Naive thymus-derived CD4-positive, alpha-beta T cell (primary cell): ENCODE data around the gene RGL4. TPM values are rescaled to one million over a fixed set of nuclear protein-coding genes. Genes with fewer than 3 reads are reported as not detected.

ENCODE experiments used
- ATAC-seq: fragments of 150-1000 bp; cut with Tn5 transposase; 2 replicates; pipeline ENCODE4 v1.10.0; 2021; ENCODE audit warnings: mild to moderate bottlenecking, moderate library complexity
- CTCF ChIA-PET: fragments of 350-600 bp; sonication (Branson Sonifier 250); formaldehyde crosslinking; loops from one replicate; lab custom pipeline; 2021; ENCODE audit warnings: antibody characterized with exemption; lab: Charles Lee
- POLR2A ChIA-PET: fragments of 350-600 bp; sonication (Branson Sonifier 250); formaldehyde crosslinking; loops from one replicate; lab custom pipeline; 2021; ENCODE audit warnings: antibody characterized with exemption, inconsistent platforms; lab: Charles Lee
- DNase-seq, 9 donors: peaks; one replicate each; pipeline versions ENCODE4 v3.0.0 to v3.0.0-alpha.2; 2020 to 2022; ENCODE audit warnings: mixed read lengths in 1 of 9
- H3K27ac ChIP-seq: one replicate; pipeline ENCODE4 v1.7.0; 2013; ENCODE audit warnings: mild to moderate bottlenecking, low read depth, low read length, moderate library complexity
- H3K27me3 ChIP-seq, 2 donors: one replicate each; pipeline ENCODE4 v1.7.0; 2013; ENCODE audit warnings: low read length in 2 of 2, mild to moderate bottlenecking in 2 of 2, moderate library complexity in 2 of 2; ENCODE audit not compliant: control insufficient read depth in 2 of 2, insufficient read depth in 2 of 2
- H3K36me3 ChIP-seq, 3 experiments: 1 replicate in 2 of 3; 2 replicates in 1 of 3; pipeline ENCODE4 v1.7.0; 2013; ENCODE audit warnings: low read length in 3 of 3, mild to moderate bottlenecking in 3 of 3, moderate library complexity in 1 of 3; ENCODE audit not compliant: insufficient read depth in 3 of 3, control insufficient read depth in 2 of 3
- H3K4me1 ChIP-seq, 2 donors: one replicate each; pipeline ENCODE4 v1.7.0; 2013; ENCODE audit warnings: low read length in 2 of 2, mild to moderate bottlenecking in 2 of 2, moderate library complexity in 1 of 2; ENCODE audit not compliant: control insufficient read depth in 2 of 2, insufficient read depth in 2 of 2
- H3K4me3 ChIP-seq: 2 replicates; pipeline ENCODE4 v1.7.0; 2013; ENCODE audit warnings: mild to moderate bottlenecking, low read length
- H3K9me3 ChIP-seq, 3 experiments: 1 replicate in 2 of 3; 2 replicates in 1 of 3; pipeline ENCODE4 v1.7.0; 2013; ENCODE audit warnings: low read length in 3 of 3; ENCODE audit not compliant: control insufficient read depth in 2 of 3
- H3K27ac Mint-ChIP-seq, 9 donors: one replicate each; pipeline ENCODE4 v1.8.0; 2020 to 2022; ENCODE audit warnings: mixed read lengths in 9 of 9, mild to moderate bottlenecking in 8 of 9, moderate library complexity in 5 of 9, inconsistent platforms in 2 of 9
- H3K27me3 Mint-ChIP-seq, 5 donors: one replicate each; pipeline ENCODE4 v1.8.0; 2021 to 2022; ENCODE audit warnings: mixed read lengths in 5 of 5, mild to moderate bottlenecking in 1 of 5
- H3K36me3 Mint-ChIP-seq, 5 donors: one replicate each; pipeline ENCODE4 v1.8.0; 2020 to 2022; ENCODE audit warnings: mixed read lengths in 5 of 5, mild to moderate bottlenecking in 3 of 5, inconsistent platforms in 1 of 5
- H3K4me1 Mint-ChIP-seq, 7 donors: one replicate each; pipeline ENCODE4 v1.8.0; 2020 to 2022; ENCODE audit warnings: mixed read lengths in 7 of 7, mild to moderate bottlenecking in 3 of 7, inconsistent platforms in 1 of 7
- H3K4me3 Mint-ChIP-seq, 10 donors: one replicate each; pipeline ENCODE4 v1.8.0; 2020 to 2022; ENCODE audit warnings: mild to moderate bottlenecking in 10 of 10, mixed read lengths in 10 of 10, moderate library complexity in 6 of 10, inconsistent platforms in 2 of 10
- H3K9me3 Mint-ChIP-seq, 11 donors: one replicate each; pipeline ENCODE4 v1.8.0; 2020 to 2022; ENCODE audit warnings: mixed read lengths in 11 of 11, mild to moderate bottlenecking in 4 of 11, inconsistent platforms in 1 of 11, moderate library complexity in 1 of 11
- intact Hi-C, 2 donors: fragments of 100-400 bp; cut with micrococcal nuclease; formaldehyde crosslinking; loops; one replicate each; pipeline ENCODE4 v1.15.1; 2023
- polyA plus RNA-seq, 2 donors: library from polyadenylated mRNA; unstranded; fragments of 300-500 nt; fragmentation: Illumina TruSeq; gene quantifications; one replicate each; pipeline ENCODE4 v1.2.3, GENCODE V29; 2021
- total RNA-seq, 6 experiments: library from RNA in 5 of 6; stranded (reverse) in 5 of 6; gene quantifications; 1 replicate in 5 of 6; 2 replicates in 1 of 6; pipeline ENCODE4 v1.2.3 and lab custom pipeline; 2021 to 2026

RGL4 gene
- total and polyA plus RNA-seq, 7 experiments from 2014 or later: 13.8 to 95.0 (median 23.4) TPM

DNA sequence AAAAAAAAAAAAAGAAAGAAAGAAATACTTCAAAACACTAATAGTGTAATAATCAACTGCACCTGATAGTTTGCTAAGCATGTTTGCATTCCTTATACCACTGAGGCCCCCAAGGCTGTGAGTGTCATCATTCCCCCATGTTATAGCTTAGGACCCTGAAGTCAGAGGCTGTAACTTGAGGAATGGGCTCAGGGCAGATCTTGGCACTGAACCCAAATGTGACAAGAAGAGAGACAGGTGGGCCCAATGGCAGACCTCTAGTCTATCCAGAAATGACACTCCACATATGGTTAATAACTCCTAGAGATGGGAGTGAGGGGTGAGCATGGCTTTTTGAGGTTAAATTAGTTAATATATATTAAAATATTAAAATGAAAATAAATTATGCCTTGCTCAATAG is 46.9 kb downstream of the RGL4 start:
- Mint-ChIP-seq H3K9me3 (no peaks in the 10 kb centered on the region), H3K36me3 (peaks cover 0 to 9% (median 0%) of the 10 kb centered on the region in 5 donors), H3K4me1 (peaks cover 0 to 1% (median 0%) of the 10 kb centered on the region in 7 donors), H3K27me3 (no peaks in the 10 kb centered on the region), H3K4me3 (no peak overlapping the region), H3K27ac (no peak overlapping the region)
- H3K27ac ChIP-seq: no peak overlapping the region
- no peak for DNase-seq
- H3K4me3 ChIP-seq: no peak overlapping the region
- no peaks in the 10 kb centered on the region for H3K9me3 ChIP-seq
- H3K36me3 ChIP-seq: peaks cover 0 to 3% (median 0%) of the 10 kb centered on the region in 3 experiments
- H3K4me1 ChIP-seq: no peaks in the 10 kb centered on the region
- no peak for ATAC-seq
- POLR2A ChIA-PET: no interaction called here
- intact Hi-C loops: loop anchor here in 1 of 2 donors (5.0 kb wide), 1 partner anchor 110 kb away; no protein-coding TSS in a partner anchor
- CTCF ChIA-PET: interaction anchor here (0.7 kb wide), 1 partner anchor 12 kb away, joined by 3 read pairs; no protein-coding TSS in a partner anchor
- H3K27me3 ChIP-seq: no peaks in the 10 kb centered on the region

DNA sequence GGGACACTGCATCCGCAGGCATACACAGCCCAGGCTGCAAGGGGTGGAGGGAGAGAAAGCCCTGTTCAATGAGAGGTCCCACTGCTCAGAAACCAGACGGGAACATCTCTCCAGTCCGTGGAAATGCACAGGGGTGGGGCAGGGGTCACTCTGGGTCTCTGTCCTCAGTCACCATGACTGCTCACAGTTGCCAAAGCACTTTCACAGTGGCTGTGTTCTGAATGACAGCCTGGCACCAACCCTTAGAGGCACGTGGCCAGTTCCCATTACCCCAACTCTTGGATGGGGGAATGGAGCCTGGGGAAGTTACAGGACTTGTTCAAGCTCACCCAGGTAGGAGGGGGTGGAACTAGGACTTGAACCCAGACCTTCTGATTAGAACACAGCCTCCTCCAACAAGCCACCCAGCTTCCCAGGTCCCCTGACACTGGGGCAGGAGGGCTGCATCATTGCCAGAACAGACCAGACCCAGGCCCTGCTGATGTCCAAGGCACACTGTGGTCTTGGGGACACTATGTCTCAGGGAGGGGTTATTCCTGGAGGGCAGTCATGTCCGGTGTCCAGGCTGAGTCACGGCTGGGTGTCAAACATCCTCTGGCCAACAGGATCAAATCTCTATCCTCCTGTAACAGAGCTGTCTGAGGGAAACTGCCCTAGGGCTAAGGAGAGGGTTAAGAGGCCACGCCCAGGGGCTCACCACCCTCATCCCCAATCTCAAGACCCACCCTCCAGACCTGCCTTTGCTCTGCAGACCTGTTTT is 51.9 kb downstream of the RGL4 start:
- intact Hi-C loops: no loop called here
- peaks cover 0 to 29% (median 14%) of the 10 kb centered on the region in 3 experiments for H3K36me3 ChIP-seq
- Mint-ChIP-seq H3K27me3 (no peaks in the 10 kb centered on the region), H3K27ac (no peak overlapping the region), H3K36me3 (peaks cover 15 to 32% (median 24%) of the 10 kb centered on the region in 5 donors), H3K4me1 (peaks cover 0 to 3% (median 0%) of the 10 kb centered on the region in 7 donors), H3K4me3 (no peak overlapping the region), H3K9me3 (peaks cover 0 to 19% (median 7%) of the 10 kb centered on the region in 11 donors)
- POLR2A ChIA-PET: no interaction called here
- CTCF ChIA-PET: no interaction called here
- DNase-seq: no peak
- H3K27ac ChIP-seq: no peak overlapping the region
- no peak overlapping the region for H3K4me3 ChIP-seq
- no peaks in the 10 kb centered on the region for H3K27me3 ChIP-seq
- H3K4me1 ChIP-seq: no peaks in the 10 kb centered on the region
- ATAC-seq: no peak
- H3K9me3 ChIP-seq: peaks cover 0 to 12% (median 0%) of the 10 kb centered on the region in 3 experiments

DNA sequence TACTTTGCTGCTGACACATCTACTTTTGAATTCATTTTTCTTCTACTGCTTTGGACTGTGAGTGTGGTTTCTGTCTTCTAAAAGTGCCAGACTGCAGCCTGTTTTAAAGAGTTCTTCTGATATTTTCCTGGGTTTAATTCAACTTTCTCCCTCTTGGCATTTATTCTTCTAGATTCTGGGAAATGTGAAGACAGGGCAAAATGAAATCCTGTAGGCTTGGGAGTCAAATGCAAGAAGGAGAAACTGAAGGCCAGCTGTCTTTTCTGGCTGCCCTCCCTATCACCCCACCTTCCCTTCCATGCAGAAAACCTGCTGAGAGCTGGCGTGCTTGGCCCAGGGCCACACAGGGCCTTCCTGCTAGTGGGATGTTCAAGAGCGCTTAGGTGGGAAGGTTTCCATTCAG is 52.5 kb downstream of the RGL4 start:
- H3K27me3 ChIP-seq: no peaks in the 10 kb centered on the region
- Mint-ChIP-seq H3K27ac (no peak overlapping the region), H3K9me3 (peaks cover 0 to 19% (median 7%) of the 10 kb centered on the region in 11 donors), H3K4me3 (no peak overlapping the region), H3K27me3 (no peaks in the 10 kb centered on the region), H3K36me3 (peaks cover 15 to 32% (median 24%) of the 10 kb centered on the region in 5 donors), H3K4me1 (peaks cover 0 to 3% (median 0%) of the 10 kb centered on the region in 7 donors)
- intact Hi-C loops: no loop called here
- H3K36me3 ChIP-seq: peaks cover 0 to 29% (median 14%) of the 10 kb centered on the region in 3 experiments
- ATAC-seq (no peak), DNase-seq (no peak)
- no peak overlapping the region for H3K27ac ChIP-seq
- ChIA-PET CTCF (no interaction called here), POLR2A (no interaction called here)
- no peaks in the 10 kb centered on the region for H3K4me1 ChIP-seq
- H3K4me3 ChIP-seq: no peak overlapping the region
- peaks cover 0 to 12% (median 0%) of the 10 kb centered on the region in 3 experiments for H3K9me3 ChIP-seq

DNA sequence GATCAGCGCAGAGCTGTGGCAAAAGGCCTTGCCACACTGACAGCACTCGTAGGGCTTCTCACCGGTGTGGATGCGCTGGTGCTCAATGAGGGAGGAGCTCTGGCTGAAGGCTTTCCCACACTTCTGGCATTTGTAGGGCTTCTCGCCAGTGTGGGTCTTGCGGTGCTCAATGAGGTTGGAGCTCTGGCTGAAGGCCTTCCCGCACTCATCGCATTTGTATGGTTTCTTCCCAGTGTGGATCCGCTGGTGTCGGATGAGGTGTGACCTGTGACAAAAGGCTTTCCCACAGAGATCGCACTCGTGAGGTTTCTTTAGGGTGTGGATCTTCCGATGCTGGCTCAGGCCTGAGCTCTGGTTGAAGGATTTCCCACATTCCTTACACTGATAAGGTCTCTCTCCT is 53.2 kb downstream of the RGL4 start:
- Histone ChIP-seq H3K4me3 (no peak overlapping the region), H3K9me3 (peaks cover 0 to 12% (median 0%) of the 10 kb centered on the region in 3 experiments), H3K27me3 (no peaks in the 10 kb centered on the region), H3K27ac (no peak overlapping the region), H3K4me1 (no peaks in the 10 kb centered on the region), H3K36me3 (peaks cover 0 to 29% (median 14%) of the 10 kb centered on the region in 3 experiments)
- H3K9me3 Mint-ChIP-seq: peaks cover 0 to 19% (median 7%) of the 10 kb centered on the region in 11 donors
- CTCF ChIA-PET: no interaction called here
- ATAC-seq (no peak), DNase-seq (no peak)
- intact Hi-C loops: no loop called here
- POLR2A ChIA-PET: interaction anchor here (0.5 to 1.0 kb wide), 2 partner anchors 45 to 119 kb away, joined by 3 to 4 read pairs; no protein-coding TSS in a partner anchor
- peaks cover 15 to 32% (median 24%) of the 10 kb centered on the region in 5 donors for H3K36me3 Mint-ChIP-seq
- no peak overlapping the region for H3K27ac Mint-ChIP-seq
- no peaks in the 10 kb centered on the region for H3K27me3 Mint-ChIP-seq
- no peak overlapping the region for H3K4me3 Mint-ChIP-seq
- H3K4me1 Mint-ChIP-seq: peaks cover 0 to 3% (median 0%) of the 10 kb centered on the region in 7 donors

DNA sequence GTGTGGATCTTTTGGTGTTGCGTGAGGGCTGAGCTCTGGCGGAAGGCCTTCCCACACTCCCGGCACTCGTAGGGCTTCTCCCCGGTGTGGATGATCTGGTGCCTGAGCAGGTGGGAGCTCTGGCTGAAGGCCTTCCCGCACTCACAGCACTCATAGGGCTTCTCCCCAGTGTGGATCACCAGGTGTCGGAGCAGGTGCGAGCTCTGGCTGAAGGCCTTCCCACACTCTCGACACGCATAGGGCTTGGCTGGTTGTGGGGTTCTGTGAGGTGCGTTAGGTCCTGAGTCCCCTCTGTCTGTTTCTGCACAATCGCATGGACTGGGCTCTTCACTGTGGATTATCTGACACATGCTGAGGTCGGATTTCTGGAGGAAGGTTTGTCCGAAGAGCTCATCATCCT is 53.7 kb downstream of the RGL4 start:
- intact Hi-C loops: no loop called here
- Mint-ChIP-seq H3K27me3 (no peaks in the 10 kb centered on the region), H3K36me3 (peaks cover 15 to 32% (median 24%) of the 10 kb centered on the region in 5 donors), H3K27ac (no peak overlapping the region), H3K4me3 (no peak overlapping the region), H3K9me3 (peaks cover 0 to 19% (median 7%) of the 10 kb centered on the region in 11 donors), H3K4me1 (peaks cover 0 to 3% (median under 1%) of the 10 kb centered on the region in 7 donors)
- ATAC-seq: no peak
- Histone ChIP-seq H3K4me1 (no peaks in the 10 kb centered on the region), H3K4me3 (no peak overlapping the region), H3K27me3 (no peaks in the 10 kb centered on the region), H3K27ac (no peak overlapping the region), H3K36me3 (peaks cover 0 to 29% (median 14%) of the 10 kb centered on the region in 3 experiments), H3K9me3 (peaks cover 0 to 12% (median 0%) of the 10 kb centered on the region in 3 experiments)
- CTCF ChIA-PET: no interaction called here
- POLR2A ChIA-PET: interaction anchor here (0.5 to 1.0 kb wide), 2 partner anchors 45 to 118 kb away, joined by 3 to 4 read pairs; no protein-coding TSS in a partner anchor
- DNase-seq: no peak

DNA sequence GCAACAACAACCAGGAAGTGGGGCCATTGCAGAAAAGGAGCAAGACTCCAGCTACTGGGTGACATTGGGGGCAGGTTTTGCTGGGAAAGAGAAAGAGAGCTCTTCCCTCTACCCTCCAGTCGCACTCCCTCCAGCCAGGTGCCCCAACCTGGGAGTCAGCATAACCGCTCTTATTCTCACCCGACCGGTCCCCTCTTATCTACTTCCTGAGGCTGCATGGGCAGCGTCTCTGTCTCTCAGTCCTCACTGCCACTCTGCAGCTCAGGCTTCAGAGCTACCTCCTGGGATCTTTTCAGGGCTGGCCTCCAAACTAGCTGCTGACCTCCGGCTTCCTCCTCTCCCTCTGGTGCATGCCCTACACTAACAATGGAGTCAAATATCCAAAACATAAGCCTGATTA is 55.0 kb downstream of the RGL4 start:
- no peaks in the 10 kb centered on the region for H3K27me3 Mint-ChIP-seq
- ChIA-PET POLR2A (no interaction called here), CTCF (interaction anchor here (0.6 to 1.2 kb wide), 2 partner anchors 9 to 48 kb away, joined by 3 to 5 read pairs; no protein-coding TSS in a partner anchor)
- peaks cover 0 to 29% (median 14%) of the 10 kb centered on the region in 3 experiments for H3K36me3 ChIP-seq
- ATAC-seq (no peak), DNase-seq (no peak)
- H3K4me3 ChIP-seq: no peak overlapping the region
- peaks cover 15 to 38% (median 24%) of the 10 kb centered on the region in 5 donors for H3K36me3 Mint-ChIP-seq
- H3K4me1 ChIP-seq: peaks cover 0 to 4% of the 10 kb centered on the region in 2 donors
- H3K4me1 Mint-ChIP-seq: peaks cover 11 to 13% (median 12%) of the 10 kb centered on the region in 7 donors
- H3K27ac ChIP-seq: no peak overlapping the region
- no peak overlapping the region for H3K4me3 Mint-ChIP-seq
- H3K9me3 ChIP-seq: peaks cover 0 to 12% (median 0%) of the 10 kb centered on the region in 3 experiments
- intact Hi-C loops: no loop called here
- H3K9me3 Mint-ChIP-seq: peaks cover 0 to 19% (median 7%) of the 10 kb centered on the region in 11 donors
- H3K27ac Mint-ChIP-seq: no peak overlapping the region
- H3K27me3 ChIP-seq: no peaks in the 10 kb centered on the region
